NOMO-1 treated with DMSO at 0.1 percent for 48 hours (cell line): Measurements from ENCODE around the gene RGS11.
"Not testable (repeated sequence)": the region's sequence is repeated elsewhere in the genome, so short reads cannot be mapped to it uniquely, and the experiment has no call there.

Experiments used
- DNase-seq: peaks from one replicate; lab custom pipeline; 2025; ENCODE audit not compliant: unreplicated experiment; lab: John Stamatoyannopoulos, UW

Gene RGS11

DNA sequence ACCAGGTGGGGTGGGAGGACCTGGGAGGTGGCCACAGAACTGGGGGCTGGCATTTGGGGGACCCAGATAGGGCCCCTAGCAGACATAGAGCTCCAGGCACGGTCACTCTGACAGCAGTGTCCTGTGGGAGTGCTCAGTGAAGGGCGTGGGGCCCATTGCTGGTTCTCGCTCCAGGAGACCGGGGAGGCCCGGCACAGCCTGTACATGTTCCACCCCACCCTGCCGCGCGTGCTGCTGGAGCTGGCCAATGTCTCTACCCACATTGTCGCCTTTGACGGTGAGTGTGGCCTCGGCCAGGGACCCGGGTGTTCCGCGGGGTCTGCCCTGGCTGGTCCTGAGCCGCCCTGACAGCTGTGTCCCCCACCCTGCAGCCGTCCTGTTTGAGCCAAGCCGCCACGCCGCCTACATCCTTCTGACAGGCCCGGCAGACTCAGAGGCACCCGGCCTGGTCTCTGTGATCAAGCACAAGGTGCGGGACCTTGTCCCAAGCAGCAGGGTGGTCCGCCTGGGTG, 11.2 kb downstream of the RGS11 start:
- no peak for DNase-seq

DNA sequence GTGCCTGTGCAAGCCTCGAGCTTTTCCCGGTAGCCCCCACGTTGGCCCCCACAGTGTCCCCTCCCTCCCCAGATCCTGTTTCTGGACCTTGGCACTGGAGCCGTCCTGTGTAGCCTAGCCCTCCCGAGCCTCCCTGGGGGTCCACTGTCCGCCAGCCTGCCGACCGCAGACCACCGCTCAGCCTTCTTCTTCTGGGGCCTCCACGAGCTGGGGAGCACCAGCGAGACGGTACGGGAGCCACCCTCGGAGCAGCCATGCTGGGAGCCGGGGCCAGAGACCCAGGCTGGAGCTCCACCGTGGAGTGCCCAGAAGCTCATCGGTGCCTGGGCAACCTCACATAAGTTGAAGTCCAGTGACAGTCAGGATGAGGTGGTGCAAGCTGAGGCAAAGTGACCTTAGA, 11.8 kb downstream of the RGS11 start:
- no peak for DNase-seq

DNA sequence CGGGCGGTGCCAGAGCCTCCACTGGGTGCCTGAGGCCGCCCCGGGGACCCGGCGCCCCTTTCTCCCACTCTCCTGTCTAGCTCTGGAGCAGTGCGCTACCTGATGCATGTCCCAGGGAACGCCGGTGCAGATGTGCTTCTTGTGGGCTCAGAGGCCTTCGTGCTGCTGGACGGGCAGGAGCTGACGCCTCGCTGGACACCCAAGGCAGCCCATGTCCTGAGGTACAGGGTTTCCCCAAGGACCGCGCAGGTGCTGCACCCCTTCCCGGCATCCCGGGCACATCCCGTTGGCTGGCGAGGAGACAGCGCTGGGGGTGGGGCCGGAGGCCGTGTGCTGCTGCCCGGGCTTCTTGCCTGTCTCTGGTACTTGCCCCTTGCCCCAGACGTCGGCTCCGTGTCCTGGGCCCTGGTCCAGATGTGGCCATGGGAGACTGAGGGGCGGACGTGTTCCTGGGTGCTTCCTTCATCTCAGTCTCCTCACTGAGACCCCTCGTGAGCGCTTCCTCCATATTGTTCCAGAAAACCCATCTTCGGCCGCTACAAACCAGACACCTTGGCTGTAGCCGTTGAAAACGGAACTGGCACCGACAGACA, 12.5 kb downstream of the RGS11 start:
- DNase-seq: no peak

DNA sequence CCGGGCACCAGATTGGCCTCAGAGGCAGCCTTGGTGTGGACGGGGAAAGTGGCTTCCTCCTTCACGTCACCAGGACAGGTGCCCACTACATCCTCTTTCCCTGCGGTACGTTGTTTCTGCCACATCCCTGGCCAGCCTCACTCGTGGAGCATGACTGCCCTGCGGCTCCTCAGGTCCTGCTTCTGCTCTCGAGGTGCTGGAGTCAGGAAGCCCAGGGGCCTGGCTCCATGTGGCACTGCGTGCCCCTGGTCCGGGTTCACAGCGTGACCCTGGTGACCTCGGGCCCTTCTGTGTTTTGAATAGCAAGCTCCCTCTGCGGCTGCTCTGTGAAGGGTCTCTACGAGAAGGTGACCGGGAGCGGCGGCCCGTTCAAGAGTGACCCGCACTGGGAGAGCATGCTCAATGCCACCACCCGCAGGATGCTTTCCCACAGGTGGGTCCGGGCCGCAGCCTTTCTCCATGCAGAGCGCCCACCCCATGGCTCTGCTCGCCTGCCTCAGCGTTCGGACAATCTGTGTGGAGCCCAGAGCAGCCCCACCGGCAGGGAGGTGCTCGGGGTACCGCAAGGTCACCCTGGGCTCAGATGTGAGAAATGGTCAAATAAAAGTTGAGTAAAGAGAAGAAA, 13.5 kb downstream of the RGS11 start:
- DNase-seq: no peak

DNA sequence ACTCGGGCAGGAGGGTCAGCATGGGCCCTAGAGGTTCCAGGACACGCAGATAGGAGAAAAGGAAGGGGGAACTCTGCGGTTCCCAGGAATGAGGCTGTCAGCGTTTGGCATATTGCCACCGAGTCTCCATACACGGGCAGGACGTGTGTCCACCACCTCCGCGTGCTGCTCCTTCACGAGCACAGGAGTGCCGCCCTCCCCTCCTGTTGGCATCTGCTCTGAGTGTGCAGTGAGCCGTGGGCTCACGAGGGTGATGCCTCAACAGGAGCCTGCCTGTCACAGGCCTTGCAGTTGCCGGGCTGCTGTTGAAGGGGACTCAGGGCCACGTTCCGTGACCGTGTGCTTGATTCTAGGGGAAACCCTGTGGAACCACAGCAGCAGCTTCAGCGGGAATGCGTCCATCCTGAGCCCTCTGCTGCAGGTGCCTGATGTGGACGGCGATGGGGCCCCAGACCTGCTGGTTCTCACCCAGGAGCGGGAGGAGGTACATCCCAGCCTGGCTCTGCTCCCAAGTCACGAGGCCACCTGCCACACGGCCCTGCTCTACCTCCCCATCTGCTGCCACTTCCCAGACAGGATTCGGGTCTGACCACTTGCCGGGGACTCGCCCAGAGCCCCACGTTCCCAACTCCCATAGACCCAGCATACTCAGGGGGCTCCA, 14.6 kb downstream of the RGS11 start:
- no peak for DNase-seq

DNA sequence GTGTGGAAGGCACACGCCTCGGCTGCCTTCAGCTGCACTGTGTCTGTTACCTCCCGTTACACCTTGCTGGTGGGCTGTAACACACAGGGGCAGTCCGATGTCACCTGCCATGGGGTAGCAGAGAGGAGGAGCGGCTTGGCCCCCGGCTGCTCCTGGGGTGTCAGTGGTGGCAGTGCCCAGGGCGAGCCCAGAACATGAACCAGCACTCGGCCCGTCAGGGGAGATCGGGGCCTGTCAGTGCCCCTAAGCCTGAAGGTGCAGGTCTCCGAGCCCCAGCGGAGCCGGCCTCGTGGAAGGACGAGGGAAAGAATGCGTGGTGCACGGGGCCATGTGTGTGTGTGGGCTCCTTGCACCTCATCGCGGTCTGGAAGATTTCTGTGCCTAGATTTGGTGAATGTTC, 15.4 kb downstream of the RGS11 start:
- DNase-seq: no peak

DNA sequence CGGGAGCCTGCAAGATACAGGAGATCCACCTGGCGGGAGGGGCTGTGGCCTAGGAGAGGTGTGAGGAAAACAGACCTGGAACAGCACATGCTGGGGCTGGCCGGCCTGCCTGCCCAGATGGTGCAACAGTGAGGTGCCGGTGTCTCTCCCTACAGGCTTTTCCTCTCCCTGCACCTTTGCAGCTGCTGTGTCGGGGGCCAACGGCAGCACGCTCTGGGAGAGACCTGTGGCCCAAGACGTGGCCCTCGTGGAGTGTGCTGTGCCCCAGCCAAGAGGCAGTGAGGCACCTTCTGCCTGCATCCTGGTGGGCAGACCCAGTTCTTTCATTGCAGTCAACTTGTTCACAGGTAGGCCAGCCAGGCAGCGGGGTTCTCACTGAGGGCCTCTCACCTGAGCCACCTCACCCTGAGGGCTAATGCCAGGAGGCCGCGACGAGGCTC, 15.9 kb downstream of the RGS11 start:
- DNase-seq: no peak

DNA sequence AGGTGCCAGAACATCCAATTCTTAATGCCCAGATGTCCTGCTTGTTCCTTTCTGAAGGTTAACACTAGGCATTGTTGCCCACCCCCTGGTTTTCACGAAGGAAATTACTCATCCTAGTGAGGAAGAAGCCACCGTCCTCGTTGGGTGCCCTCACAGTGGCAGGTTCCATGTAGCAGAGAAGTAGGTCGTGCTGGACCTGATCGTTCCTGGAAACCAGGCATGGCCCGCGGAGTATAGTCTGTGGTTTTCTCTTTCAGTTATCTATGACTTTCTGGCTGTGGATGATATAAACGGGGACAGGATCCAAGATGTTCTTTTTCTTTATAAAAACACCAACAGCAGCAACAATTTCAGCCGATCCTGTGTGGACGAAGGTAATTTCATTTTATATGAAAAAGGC, 16.5 kb downstream of the RGS11 start:
- no peak for DNase-seq

DNA sequence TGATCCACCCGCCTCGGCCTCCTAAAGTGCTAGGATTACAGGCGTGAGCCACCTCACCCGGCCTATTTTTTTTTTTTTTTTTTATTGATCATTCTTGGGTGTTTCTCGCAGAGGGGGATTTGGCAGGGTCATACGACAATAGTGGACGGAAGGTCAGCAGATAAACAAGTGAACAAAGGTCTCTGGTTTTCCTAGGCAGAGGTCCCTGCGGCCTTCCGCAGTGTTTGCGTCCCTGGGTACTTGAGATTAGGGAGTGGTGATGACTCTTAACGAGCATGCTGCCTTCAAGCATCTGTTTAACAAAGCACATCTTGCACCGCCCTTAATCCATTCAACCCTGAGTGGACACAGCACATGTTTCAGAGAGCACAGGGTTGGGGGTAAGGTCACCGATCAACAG, 17.7 kb downstream of the RGS11 start:
- not testable (repeated sequence) for DNase-seq

DNA sequence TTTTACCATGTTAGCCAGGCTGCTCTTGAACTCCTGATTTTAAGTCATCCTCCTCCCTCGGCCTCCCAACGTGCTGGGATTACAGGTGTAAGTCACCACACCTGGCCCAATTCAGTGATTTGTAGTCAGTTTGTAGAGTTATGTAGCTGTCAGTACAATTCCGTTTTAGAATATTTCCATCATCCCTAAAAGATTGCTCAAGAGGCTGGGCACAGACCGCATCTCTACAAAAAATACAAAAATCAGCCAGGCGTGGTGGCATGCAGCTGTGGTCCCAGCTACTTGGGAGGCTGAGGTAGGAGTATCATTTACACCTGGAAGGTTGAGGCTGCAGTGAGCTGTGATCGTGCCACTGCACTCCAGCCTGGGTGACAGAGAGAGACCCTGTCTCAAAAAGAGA, 20.6 kb downstream of the RGS11 start:
- no peak for DNase-seq

DNA sequence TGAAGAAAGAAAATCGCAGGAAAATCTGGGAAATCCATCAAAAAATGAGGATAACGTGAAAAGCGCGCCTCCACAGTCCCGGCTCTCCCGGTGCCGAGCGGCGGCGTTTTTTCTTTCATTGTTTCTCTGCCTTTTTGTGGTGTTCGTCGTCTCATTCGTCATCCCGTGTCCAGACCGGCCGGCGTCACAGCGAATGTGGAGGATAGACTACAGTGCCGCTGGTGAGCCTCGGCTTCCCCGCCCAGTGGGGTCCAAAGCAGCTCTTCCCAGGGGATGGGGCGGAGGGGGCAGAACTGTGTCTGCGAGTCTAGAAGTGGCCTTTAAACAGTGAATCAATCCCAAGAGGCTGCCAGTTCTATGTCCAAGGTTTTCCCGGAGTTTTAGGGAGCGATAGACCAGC, 21.3 kb downstream of the RGS11 start:
- DNase-seq: no peak

DNA sequence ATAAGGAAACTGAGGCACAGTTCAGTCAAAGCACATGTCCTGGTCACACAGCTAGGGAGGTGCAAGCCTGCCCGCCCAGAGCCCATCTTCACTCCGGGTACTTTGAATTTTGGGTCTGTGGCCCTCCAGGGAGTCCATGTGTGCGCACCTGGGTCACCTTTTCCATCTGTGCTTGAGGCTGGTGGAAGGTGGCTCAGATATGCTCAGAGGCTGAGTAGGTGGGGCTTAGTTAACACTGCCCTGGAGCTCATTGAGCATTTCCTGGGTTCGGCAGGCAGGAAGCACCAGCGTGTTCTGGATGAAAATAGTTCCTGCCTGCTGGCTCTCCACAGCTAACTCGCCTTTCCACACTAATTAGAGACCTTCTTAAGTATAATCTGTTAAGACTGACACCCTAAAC, 21.9 kb downstream of the RGS11 start:
- DNase-seq: no peak

DNA sequence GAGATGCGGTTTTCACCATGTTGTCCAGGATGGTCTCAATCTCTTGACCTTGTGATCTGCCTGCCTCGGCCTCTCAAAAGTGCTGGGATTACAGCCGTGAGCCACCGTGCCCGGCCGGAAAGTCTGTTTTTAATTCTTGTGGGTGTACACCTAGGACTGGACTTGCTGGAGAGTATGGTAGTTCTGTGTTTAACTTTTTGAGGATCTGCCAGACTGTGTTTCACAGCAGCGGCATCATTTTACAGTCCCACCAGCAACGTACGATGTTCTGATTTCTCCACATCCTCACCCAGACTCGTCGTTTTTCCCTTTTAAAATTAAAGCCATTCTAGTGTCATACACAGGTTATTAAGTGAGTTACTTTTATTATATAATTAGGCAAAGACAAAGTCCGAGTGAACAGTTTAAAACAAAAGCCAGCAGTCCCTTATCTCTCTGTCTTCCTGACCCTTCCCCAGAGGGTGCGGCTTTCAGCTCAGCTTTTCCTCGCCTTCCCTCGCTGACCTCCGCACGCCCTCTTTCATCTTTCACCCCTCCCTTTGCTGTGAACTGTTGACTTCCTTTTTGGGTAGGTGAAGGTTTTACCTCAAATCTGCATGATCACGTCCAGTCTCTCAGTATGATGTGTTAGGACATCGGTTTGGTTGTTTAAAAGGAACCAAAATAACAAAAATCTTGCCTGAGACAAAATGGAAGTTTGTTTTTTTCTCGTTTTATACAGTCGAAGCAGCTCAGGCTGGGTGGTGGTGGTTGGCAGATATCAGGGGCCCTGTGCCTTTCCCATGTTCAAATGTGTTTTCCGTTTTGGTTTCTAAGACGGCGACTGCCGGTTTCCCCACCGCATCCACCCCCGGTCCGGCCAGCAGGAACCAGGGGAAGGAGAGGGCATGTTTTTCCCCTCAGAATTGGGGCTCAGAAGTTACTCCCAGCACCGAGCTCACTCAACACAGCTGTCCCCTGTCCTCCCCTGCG, 23.1 kb downstream of the RGS11 start:
- no peak for DNase-seq

DNA sequence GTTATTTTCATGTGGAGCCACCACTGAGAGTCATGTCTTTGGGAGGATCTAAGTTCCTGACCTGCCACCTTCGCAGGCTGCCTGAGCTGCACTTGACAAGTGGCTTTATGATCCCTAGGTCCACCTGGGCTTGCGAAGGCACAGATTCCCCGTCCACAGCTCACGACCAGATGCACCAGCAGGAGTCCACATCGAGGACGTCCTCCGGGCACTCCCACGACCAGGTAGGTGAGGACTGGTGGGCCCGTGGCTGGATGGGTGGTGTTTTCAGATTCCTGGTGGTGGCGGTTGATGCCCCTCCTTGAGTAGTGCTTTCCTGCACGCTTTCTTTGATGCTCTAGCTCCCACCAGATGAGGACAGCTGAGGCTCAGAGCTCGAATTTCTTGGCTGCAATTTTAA, 26.3 kb downstream of the RGS11 start:
- DNase-seq: no peak

DNA sequence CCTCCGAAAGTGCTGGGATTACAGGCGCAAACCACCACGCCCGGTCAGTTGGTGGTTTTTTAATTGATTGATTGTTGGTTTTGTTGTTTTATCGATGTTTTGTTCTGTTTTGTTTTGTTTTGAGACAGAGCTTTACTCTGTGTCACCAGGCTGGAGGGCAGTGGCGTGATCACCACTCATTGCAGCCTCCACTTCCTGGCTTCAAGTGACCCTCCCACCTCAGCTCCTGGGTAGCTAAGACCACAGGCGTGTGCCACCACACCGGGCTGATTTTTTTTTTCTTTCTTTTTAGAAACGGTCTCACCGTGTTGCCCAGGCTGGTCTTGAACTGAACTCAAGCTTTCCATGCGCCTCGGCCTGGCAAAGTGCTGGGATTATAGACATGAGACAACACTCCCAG, 28.7 kb downstream of the RGS11 start:
- DNase-seq: no peak

DNA sequence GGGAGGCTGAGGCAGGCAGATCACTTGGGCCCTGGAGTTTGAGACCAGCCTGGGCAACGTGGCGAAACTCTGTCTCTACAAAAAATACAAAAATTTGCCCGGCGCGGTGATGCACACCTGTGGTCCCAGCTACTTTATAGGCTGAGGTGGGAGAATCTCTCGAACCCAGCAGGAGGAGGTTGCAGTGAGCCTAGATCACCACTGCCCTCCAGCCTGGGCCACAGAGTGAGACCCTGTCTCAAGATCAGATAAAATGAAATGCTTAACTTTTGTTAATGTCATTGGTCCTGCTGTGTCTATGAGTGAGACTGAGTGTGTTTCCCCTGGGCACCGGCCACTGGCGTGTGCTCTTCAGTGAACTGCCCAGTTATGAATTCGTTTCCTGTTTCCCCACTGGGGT, 30.6 kb downstream of the RGS11 start:
- no peak for DNase-seq

DNA sequence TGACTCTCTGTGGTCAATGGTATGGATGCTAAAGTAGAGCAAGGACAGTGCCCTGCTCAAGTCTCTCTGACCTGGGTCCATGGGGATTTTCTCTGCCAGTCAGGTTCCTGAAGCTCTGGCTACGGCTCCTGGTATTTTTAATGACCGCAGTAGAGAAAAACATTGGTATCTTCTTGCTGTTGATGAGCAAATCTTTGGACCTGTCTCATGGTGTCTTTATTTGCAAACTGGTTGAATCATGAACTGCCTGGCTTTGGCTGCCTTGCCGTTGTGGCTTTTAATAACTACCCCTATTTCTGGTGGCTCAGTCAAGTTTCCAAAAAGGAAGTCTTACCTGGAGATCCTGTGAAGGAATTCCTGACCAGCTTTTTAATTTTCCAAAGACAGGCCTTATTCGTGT, 32.4 kb downstream of the RGS11 start:
- DNase-seq: no peak

DNA sequence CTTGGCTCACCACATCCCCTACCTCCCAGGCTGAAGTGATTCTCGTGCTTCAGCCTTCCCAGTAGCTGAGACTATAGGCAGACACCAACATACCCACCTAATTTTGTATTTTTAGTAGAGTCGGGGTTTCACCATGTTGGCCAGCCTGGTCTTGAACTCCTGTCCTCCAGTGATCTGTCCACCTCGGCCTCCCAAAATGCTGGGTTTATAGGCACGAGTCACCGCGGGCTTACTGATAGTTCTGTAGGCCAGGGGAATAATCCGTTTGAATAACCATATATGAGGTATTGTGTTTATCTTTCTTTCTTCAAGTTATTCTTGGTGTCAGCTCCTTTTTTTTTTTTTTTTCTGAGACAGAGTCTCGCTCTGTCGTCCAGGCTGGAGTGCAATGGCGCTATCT, 33.5 kb downstream of the RGS11 start:
- no peak for DNase-seq

DNA sequence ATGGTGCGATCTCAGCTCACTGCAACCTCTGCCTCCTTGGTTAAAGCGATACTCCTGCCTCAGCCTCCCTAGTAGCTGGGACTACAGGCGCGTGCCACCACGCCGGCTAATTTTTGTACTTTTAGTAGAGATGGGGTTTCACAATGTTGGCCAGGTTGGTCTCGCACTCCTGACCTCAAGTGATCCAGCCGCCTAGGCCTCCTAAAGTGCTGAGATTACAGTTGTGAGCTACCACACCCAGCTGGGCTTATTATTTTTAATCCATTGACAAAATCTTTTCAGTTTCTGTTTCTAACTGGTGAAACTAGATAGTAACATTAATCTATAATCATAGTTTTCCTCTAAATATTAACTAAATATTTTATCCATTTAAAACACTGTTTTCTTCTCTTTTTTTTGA, 35.2 kb downstream of the RGS11 start:
- no peak for DNase-seq

DNA sequence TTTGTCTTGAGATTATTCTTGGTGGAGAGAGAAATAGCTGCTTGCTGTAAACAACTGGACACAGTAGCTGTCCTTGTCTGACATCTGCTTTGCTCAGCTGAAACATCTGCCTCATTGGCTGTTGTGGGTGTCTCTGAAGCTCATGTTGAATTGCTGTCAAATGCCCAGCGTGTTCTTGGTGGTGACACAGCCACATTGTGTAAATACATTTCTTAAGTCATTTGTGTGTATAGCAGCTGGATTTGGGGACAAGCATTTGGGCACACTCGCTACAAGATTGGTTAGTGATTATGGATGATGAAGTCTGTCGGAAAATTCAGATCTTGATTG, 35.8 kb downstream of the RGS11 start:
- no peak for DNase-seq

DNA sequence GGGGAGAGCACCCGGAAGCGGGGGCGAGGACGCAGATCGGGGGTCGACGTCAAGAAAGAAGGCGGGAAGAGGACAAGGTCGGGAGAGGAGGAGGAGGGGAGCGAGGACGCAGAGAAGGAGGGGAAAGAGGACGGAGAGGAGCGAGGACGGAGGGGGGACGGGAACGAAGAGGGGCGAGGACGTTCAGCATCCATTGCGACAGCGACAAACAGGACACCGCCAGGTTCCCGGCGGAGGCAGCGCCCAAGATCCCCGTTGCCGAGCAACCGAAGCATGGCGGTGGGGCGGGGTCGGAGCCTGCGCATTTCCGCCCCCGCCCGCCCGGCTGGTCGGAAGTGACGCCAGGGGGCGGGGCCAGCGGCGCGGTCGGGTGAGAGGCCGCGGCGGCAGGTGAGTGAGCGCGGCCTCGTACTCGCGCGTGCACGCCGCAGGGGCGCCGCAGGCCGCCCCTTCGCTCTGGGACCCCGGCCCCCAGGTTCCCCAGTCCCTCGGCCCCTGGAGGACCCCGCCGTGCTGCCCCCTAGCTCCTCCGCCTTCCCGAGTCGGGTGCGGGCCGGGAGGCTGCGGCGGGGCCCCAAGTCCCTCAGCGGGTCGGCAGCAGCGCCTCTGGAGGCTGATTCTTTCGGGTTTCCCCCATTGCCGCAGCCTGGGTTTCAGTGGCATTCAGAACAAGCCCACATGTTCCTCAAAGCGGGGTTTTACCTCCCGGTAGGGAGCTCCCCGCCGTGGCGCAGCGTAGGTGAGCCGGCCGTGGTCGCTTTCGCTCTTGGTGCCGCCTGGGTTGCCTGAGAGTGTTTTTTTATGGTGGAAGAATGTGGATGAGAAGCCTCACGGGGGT, 41.1 kb downstream of the RGS11 start, which contains the start of gene FAM234A:
Gene FAM234A (plus strand): TSS at position 354 of the 838 bp plus-strand sequence. CDS start 19,593 bp downstream, outside the sequence.
- DNase-seq: peak; percentile 87
